ENCODE data around the gene TRERF1.

TRERF1 gene

GRCh38 chr6:42419490-42420280 is 32.0 kb downstream of the TRERF1 start:
- DNase-seq: no peak

DNA sequence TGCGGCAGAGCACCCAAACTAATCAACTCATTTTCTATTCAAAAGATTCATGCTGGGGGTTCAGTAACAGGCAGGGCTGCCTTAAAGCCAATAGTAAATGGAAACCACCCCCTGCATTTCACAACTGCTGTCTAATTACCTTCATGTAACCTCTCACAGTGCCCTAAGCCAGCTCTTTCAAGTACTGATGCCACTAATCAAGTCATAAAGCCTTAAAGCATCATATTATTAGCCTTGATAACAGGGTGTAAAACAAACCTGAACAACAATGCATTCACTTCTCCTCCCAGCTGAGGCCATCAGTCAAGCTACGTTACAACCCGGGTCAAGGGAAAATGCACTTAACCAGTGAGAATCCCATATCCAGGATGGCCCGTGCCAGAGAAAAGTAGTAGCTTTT is 33.0 kb downstream of the TRERF1 start:
- no peak for DNase-seq

DNA sequence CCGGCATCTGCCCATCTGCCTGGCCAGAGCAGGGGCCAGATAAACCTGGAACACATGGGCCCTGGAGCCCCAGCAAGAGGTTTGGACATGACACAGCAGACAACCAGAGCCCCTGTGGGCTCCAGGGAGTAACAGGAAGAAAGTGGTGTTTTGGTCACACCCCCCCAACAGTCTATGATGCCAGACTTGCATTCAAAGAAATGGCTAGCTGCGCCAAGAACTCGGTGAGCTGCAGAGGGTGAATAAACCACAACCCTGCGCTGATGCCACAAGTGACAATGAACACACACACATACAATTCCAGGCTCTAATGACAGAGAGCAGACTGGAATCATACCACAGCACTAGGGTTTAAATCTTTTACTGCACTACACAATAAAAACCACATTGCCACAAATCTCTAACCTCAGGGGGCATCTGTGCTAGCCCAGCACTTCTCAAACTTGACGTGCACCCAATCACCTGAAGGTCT is 34.0 kb downstream of the TRERF1 start:
- no peak for DNase-seq

DNA sequence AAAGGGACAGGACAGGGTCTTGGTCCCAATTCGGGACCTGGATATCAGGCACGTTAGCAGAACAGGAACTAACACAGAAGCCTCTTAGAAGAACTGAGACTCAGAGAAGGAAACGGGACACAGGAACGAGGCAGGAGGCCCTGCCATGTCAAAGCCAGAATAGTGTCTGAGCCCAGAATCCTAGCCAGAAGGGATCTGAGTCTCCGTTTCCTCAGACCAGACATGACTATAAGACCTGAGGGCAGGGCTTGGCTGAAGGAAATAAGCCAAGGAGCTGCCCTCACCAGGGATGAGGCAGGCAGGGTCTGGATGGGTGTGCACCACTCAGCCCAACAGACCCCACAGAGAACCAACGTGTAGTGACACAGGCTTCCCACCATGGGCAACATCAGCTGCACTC is 40.3 kb downstream of the TRERF1 start:
- peak; percentile 31 to 47 for DNase-seq

DNA sequence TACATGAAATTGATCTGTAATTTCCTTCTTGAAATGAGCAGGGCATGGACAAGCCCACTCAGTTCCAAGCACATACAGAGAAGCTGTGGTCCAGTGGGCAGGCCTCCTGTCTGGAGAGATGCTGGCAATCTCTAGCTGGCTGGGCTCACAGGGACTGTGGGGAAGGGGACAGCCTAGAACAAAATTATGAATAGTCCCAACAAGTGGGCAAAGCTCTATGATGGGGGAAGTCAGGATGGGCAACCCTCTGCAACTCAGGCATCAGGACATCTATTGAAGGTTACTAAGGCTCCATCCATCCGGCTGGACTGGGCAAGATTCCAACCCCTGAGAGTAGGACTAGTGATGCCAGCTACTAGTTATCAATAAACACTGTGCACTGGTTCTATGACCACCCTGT is 40.9 kb downstream of the TRERF1 start:
- DNase-seq: no peak

DNA sequence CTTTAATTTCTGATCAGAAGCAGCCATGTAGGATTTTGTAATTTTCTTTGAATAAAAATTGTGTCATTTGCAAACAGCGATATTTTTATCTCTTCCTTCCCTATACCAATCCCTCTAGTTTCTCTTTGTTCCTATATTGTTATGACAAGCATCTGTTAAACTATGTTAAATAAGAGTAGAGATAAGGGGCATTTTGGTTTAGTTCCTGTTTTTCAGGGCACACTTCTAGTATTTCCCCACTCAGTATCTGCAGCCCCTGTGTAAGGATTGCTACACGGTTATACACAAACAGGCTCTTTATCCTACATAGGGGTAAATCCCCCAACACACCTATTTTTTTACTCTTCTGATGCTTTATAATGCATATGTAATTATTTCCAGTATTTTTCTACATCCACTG is 42.1 kb downstream of the TRERF1 start:
- peak in 1 of 2 donors; percentile 58 for DNase-seq

- DNase-seq: peak; percentile 73 to 83
Measured at GRCh38 chr6:42407379-42407778, 44.3 kb downstream of the TRERF1 start.

DNA sequence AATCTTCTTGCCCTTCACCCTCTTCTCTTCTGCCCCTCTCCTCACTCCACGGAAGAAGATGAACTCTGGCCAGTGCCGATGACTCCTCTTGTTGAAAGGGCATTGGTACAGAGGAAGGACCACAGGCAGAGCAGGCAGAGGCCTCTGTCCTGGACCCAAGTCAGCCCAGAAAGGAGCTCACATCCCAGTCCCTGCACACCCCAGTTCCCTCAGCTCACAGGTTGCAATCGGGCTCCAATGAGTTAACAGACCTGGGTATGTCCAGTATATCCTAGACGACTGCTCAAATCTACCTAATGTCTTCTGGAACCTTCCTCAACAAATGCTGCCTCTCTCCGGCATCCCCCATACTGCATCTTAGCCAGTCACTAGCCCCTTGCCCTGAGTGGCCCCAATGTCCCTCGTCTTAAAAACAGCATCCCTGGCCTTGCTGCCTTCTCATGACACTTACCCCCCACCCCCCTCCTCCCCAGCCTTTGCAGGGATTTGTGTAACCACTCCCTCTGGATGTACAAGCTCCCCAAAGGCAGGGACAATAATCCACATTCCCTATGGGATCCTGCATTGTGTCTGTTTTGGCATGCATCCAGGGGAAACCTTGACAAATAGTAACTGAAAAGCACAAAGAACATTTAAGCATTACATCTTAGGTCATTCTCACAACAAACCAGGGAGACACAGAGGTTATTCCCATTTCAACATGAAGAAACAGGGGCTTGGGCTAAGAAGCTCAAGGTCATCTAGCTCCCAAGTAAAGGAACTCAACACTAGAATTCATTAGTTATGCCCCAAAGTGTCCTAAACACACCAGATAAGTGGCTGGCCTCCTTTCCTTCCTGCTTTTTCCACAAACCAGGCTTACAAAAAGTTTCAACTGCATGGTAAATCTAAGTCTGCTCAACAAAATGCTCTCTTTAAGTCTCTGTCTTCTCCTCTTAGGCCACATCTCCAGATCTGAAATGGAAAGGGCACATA is 45.1 kb downstream of the TRERF1 start:
- no peak for DNase-seq

- DNase-seq: no peak
Measured at GRCh38 chr6:42405021-42405420, 46.7 kb downstream of the TRERF1 start.

- peak; percentile 51 to 64 for DNase-seq
Measured at GRCh38 chr6:42404484-42404883, 47.2 kb downstream of the TRERF1 start.

DNA sequence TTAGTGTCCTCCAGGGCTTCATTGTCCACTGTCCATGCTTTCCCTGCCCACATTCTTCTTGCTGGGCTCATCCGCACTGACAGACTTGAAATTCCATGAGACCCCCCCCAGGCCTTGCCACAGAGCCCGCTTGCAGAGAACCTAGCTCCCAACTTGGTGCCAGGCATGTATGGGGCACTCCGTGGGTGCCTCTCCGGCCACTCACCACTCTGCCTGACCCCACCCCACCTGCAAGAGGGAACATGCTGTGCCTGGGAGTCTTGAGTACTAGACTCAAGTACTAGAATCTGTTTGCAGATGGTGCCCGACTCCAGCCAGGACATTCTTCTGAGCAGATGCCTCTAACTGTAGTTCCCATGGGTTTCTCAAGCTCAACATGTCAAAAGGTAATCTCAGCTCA is 47.9 kb downstream of the TRERF1 start:
- no peak for DNase-seq

- DNase-seq: no peak
Measured at GRCh38 chr6:42403421-42403820, 48.3 kb downstream of the TRERF1 start.

DNA sequence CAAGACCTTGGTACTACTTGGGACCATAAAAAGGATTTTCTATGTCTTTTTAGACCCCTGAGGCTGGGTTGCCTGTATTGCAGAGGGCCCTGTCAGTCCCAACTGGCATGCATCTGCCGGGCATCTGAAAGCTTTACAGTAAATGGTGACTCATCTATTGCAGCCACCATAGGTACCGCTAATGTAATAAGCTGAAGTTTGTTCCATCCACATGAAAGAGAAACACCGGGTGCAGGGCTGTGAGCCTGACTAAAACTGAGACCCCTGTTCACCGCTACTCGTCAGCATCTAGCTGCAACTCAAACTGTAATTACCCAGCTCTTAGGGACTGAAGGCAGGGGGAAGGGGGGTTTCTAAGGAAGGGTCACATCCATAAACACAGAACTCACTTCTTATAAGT is 49.5 kb downstream of the TRERF1 start:
- no peak for DNase-seq

DNA sequence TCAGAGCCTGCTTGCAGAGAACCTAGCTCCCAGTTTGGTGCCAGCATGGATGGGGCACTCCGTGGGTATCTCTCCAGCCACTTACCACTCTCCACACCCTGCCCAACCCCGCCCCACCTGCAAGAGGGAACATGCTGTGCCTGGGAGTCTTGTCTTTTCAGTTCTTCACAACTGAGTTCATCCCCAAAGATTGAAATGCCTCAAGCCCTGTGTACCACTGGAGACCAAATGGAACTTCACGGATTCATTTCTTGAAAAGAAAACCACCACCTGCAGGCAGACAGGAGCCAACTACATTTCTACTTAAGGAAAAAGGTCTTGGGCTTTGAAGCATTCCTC is 50.1 kb downstream of the TRERF1 start:
- no peak for DNase-seq

DNA sequence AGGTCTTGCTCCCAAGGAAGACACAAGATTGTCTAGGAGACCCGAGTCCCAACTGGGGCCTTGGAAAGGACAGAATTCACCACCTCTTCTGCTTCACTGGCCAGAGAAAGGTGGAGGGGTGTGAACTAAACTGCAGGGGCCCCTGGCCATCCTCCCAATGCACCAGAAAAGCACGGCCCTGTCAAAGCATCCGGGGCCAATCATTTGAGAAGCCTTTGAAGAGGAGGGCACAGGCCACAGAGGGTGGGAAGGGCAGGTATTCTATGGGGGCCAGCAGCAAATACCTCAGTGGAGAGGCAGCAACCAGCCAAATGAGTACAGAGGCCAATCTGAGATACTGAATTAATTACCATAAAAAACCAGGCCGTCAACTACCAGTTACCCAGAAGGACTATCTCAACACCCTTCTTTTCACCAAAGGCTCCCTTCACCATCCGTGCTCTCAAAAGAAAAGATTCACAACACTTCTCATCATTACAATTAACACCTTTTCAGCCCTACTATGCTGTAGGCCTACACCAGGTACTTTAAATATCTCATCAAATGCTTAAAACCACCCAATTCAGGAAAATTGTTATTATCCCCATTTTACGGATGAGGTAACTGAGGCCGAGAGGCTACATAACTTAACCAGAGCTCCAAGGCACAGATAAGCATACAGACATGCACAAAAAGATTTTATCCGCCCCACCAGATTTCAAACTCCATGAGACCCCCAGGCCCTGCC is 50.7 kb downstream of the TRERF1 start:
- no peak for DNase-seq

- DNase-seq: no peak
Measured at GRCh38 chr6:42400061-42400760, 51.5 kb downstream of the TRERF1 start.

GRCh38 chr6:42396720-42397119 is 55.0 kb downstream of the TRERF1 start:
- no peak for DNase-seq

GRCh38 chr6:42394881-42395620 is 56.7 kb downstream of the TRERF1 start:
- DNase-seq: peak; percentile 82 to 92

DNA sequence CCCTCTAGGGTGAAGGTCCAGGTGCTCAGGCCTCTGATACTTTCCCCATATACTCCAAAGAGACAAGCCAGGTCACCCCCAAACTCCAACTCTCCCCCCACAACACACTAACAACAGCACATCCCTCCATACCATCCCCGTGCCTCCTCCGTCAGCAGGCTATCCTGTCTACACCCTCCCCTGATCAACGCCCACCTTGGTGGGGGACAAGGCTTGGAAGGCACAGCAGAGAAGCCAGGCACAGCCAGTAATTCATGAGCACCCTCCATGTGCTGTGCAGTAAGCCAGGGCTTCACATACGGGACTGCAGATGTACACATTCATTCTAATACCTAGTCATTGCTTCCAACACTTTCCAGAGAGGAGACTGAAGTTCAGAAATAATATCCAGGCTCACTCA is 57.6 kb downstream of the TRERF1 start:
- no peak for DNase-seq

GRCh38 chr6:42393339-42393738 is 58.4 kb downstream of the TRERF1 start:
- no peak for DNase-seq

GRCh38 chr6:42392833-42393232 is 58.9 kb downstream of the TRERF1 start:
- DNase-seq: no peak

DNA sequence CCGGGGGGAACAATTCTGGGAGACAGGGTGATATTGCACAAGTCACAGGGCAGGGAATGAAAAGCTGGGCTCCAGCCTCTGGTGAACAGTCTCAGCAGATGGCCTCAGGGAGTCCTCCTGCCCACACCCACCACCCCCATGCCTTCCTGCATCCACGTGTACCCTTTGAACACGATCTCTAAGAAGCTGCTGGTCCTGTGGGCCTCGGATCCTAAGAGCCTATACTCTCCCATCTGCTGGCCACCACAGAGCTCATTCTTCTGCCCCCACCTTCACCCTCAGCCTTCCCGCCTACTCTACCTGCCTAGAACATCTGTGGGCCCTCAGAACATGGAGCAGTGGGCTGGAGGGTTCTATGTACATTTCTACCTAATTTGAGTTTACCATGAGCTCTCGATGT is 60.3 kb downstream of the TRERF1 start:
- no peak for DNase-seq

Measured in inflammatory macrophage (primary cell).